K562 (cell line): ENCODE data around the gene C6orf47. TPM values are rescaled to one million over a fixed set of nuclear protein-coding genes. Genes with fewer than 3 reads are reported as not detected.

Experiments
- DDX20 ChIP-seq: fragments of 450-650 bp; IDR thresholded peaks from 2 replicates; pipeline ENCODE4 v1.6.1; 2016; ENCODE audit warnings: missing genetic modification characterization, low read depth, mild to moderate bottlenecking, missing compliant biosample characterization, moderate library complexity
- FOXK1 ChIP-seq: sonication (generic); formaldehyde crosslinking; IDR thresholded peaks from 2 replicates; pipeline ENCODE4 v1.8.0; 2022; ENCODE audit warnings: missing genetic modification reagents, mild to moderate bottlenecking, borderline replicate concordance
- ID3 ChIP-seq, 2 experiments: fragments of 250-450 bp in 1 of 2; fragments of 450-650 bp in 1 of 2; sonication (Bioruptor Pico) in 1 of 2; IDR thresholded peaks; 2 replicates each; pipeline versions ENCODE4 v1.6.1 to v1.8.0; 2016 to 2021; ENCODE audit warnings: mild to moderate bottlenecking in 2 of 2, moderate library complexity in 2 of 2, missing compliant biosample characterization in 1 of 2, missing genetic modification characterization in 1 of 2
- POLR2G ChIP-seq: fragments of 200-400 bp; formaldehyde crosslinking; IDR thresholded peaks from 2 replicates; pipeline ENCODE4 v1.6.1; 2017; ENCODE audit warnings: low read depth, mild to moderate bottlenecking, antibody characterized with exemption, low read length, moderate library complexity
- PRPF4 ChIP-seq: fragments of 200-400 bp; formaldehyde crosslinking; IDR thresholded peaks from one replicate; pipeline ENCODE4 v1.6.1; 2017; ENCODE audit warnings: low read length, low read depth, mild to moderate bottlenecking; ENCODE audit not compliant: insufficient read depth, poor library complexity, severe bottlenecking
- RBFOX2 ChIP-seq: fragments of 200-400 bp; formaldehyde crosslinking; IDR thresholded peaks from 2 replicates; pipeline ENCODE4 v1.6.1; 2017; ENCODE audit warnings: low read depth, mild to moderate bottlenecking, low read length, moderate library complexity
- SLC30A9 ChIP-seq: fragments of 250-450 bp; sonication (Bioruptor Pico); IDR thresholded peaks from 2 replicates; pipeline ENCODE4 v1.8.0; 2022; ENCODE audit warnings: mild to moderate bottlenecking, moderate library complexity
- SOX6 ChIP-seq: fragments of 450-650 bp; IDR thresholded peaks from 2 replicates; pipeline ENCODE4 v1.6.1; 2014; ENCODE audit warnings: mild to moderate bottlenecking
- TCF15 ChIP-seq: fragments of 250-450 bp; sonication (Bioruptor Pico); IDR thresholded peaks from 2 replicates; pipeline ENCODE4 v1.8.0; 2022; ENCODE audit warnings: moderate library complexity, mild to moderate bottlenecking, inconsistent platforms
- ZBTB9 ChIP-seq: fragments of 450-650 bp; formaldehyde crosslinking; IDR thresholded peaks from 2 replicates; pipeline ENCODE4 v1.4.0; 2020; ENCODE audit warnings: mild to moderate bottlenecking, moderate library complexity
- polyA plus RNA-seq, 8 experiments: library from polyadenylated mRNA; depleted of rRNA in 4 of 8; stranded (reverse) in 5 of 8; unstranded in 3 of 8; fragments of >200 nt; fragmentation: Nextera tagmentation in 2 of 8; fragmentation: Illumina TruSeq in 1 of 8; extraction: Ambion mirVana in 2 of 8; extraction: Trizol in 1 of 8; gene quantifications; 2 replicates each; pipeline versions ENCODE4 v1.2.1 to v1.2.3, GENCODE V29; 2011 to 2014; ENCODE audit warnings: inconsistent platforms in 1 of 8, missing spikeins in 1 of 8
- total RNA-seq, 7 experiments: library from RNA; depleted of rRNA in 6 of 7; stranded (reverse); fragments of >200 nt in 6 of 7; fragmentation: Illumina TruSeq in 2 of 7; extraction: Trizol in 2 of 7; gene quantifications; 2 replicates each; pipeline versions ENCODE4 v1.2.1 to v1.2.3, GENCODE V29; 2011 to 2021; ENCODE audit warnings: low replicate concordance in 1 of 7
- TF ChIP-seq, protein P1 (sequence below): fragments of 450-650 bp; IDR thresholded peaks from 2 replicates; pipeline ENCODE4 v1.6.1; 2016; ENCODE audit warnings: low read depth
- TF ChIP-seq, protein P2 (sequence below): fragments of 450-650 bp; IDR thresholded peaks from one replicate; pipeline ENCODE4 v1.6.1; 2018; ENCODE audit warnings: mild to moderate bottlenecking, moderate library complexity; ENCODE audit not compliant: partially characterized antibody

C6orf47 gene
- total and polyA plus RNA-seq, 9 of the 15 experiments (the other 6 are each of a cell fraction or from before 2014, with no cell fraction given): 0.14 to 43.8 (median 27.0) TPM

DNA sequence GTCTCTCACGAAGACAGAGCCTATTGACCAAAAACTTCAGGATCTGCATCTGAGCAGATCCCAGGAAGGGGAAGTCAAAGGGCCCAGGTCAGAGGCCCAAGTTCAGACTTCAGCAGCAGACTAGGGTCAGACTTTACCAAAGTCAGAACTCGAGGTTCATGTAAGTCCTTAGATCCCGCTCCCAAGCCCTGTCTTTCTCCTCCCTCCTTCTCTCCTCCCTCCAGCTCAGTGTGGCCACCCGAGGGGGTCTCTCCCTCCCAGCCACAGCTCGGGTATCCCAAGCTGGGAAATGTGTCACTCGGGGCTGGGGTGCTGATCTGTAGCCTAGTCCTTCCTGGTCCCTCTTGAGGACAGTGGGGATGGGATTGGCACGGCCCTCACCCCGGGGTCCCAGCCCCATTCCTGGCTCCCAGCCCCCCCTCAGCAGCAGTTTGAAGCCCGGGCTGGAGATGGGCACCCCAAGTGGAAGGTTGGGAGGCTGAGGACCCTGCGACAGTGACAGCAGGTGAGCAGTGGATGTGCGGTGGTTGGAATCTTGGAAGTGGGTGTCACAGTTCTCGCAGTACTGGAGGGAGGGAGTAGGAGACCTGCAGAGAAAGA, 1.6 kb upstream of the C6orf47 start (continued):
- TF ChIP-seq, protein P1, sequence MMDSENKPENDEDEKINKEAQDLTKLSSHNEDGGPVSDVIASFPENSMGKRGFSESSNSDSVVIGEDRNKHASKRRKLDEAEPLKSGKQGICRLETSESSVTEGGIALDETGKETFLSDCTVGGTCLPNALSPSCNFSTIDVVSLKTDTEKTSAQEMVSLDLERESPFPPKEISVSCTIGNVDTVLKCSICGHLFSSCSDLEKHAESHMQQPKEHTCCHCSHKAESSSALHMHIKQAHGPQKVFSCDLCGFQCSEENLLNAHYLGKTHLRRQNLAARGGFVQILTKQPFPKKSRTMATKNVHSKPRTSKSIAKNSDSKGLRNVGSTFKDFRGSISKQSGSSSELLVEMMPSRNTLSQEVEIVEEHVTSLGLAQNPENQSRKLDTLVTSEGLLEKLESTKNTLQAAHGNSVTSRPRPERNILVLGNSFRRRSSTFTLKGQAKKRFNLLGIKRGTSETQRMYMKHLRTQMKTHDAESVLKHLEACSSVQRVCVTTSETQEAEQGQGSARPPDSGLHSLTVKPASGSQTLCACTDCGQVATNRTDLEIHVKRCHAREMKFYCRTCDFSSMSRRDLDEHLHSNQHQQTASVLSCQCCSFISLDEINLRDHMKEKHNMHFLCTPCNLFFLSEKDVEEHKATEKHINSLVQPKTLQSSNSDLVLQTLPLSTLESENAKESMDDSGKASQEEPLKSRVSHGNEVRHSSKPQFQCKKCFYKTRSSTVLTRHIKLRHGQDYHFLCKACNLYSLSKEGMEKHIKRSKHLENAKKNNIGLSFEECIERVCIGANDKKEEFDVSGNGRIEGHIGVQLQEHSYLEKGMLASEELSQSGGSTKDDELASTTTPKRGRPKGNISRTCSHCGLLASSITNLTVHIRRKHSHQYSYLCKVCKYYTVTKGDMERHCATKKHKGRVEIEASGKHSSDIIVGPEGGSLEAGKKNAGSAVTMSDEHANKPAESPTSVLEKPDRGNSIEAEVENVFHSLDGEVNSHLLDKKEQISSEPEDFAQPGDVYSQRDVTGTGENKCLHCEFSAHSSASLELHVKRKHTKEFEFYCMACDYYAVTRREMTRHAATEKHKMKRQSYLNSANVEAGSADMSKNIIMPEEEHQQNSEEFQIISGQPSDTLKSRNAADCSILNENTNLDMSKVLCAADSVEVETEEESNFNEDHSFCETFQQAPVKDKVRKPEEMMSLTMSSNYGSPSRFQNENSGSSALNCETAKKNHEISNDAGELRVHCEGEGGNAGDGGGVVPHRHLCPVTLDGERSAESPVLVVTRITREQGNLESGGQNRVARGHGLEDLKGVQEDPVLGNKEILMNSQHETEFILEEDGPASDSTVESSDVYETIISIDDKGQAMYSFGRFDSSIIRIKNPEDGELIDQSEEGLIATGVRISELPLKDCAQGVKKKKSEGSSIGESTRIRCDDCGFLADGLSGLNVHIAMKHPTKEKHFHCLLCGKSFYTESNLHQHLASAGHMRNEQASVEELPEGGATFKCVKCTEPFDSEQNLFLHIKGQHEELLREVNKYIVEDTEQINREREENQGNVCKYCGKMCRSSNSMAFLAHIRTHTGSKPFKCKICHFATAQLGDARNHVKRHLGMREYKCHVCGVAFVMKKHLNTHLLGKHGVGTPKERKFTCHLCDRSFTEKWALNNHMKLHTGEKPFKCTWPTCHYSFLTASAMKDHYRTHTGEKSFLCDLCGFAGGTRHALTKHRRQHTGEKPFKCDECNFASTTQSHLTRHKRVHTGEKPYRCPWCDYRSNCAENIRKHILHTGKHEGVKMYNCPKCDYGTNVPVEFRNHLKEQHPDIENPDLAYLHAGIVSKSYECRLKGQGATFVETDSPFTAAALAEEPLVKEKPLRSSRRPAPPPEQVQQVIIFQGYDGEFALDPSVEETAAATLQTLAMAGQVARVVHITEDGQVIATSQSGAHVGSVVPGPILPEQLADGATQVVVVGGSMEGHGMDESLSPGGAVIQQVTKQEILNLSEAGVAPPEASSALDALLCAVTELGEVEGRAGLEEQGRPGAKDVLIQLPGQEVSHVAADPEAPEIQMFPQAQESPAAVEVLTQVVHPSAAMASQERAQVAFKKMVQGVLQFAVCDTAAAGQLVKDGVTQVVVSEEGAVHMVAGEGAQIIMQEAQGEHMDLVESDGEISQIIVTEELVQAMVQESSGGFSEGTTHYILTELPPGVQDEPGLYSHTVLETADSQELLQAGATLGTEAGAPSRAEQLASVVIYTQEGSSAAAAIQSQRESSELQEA: no peak
- TF ChIP-seq RBFOX2 (peak; percentile 67), TCF15 (CRISPR knock-in tag) (no peak), ZBTB9 (CRISPR knock-in tag) (no peak), POLR2G (peak; percentile 67), SOX6 (no peak), FOXK1 (CRISPR knock-in tag) (0 out of 2 replicates have a peak, but pooled peaks have one; percentile 10), ID3 (CRISPR knock-in tag; IDR thresholded peaks at IDR 0.05) (no peak), ID3 (tag; IDR thresholded peaks at IDR 0.05) (0 out of 2 replicates have a peak, but pooled peaks have one; percentile 37), DDX20 (tag) (no peak), PRPF4 (no peak), SLC30A9 (no peak)
- TF ChIP-seq, protein P2, sequence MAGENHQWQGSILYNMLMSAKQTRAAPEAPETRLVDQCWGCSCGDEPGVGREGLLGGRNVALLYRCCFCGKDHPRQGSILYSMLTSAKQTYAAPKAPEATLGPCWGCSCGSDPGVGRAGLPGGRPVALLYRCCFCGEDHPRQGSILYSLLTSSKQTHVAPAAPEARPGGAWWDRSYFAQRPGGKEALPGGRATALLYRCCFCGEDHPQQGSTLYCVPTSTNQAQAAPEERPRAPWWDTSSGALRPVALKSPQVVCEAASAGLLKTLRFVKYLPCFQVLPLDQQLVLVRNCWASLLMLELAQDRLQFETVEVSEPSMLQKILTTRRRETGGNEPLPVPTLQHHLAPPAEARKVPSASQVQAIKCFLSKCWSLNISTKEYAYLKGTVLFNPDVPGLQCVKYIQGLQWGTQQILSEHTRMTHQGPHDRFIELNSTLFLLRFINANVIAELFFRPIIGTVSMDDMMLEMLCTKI: no peak
- TF ChIP-seq, all 486 proteins: peak for 8
